GM13976 (cell line): Measurements from ENCODE around the gene ALG5.
A peak's percentile ranks its signal among the peaks of the same experiment; 100 is the strongest.

Experiments
- DNase-seq: peaks from one replicate; pipeline ENCODE4 v3.0.0; 2012; ENCODE audit warnings: low spot score
- in situ Hi-C: fragments of 300-500 bp; cut with MboI; formaldehyde crosslinking; loops from one replicate; pipeline ENCODE4 v1.12.0; 2022; ENCODE audit warnings: low sequenced_read_pairs, mixed read lengths, inconsistent platforms; ENCODE audit not compliant: unreplicated experiment
- TF ChIP-seq, protein P1 (sequence below): IDR thresholded peaks from 2 replicates; pipeline ENCODE4 v1.5.1; 2012; ENCODE audit warnings: borderline replicate concordance, mild to moderate bottlenecking; ENCODE audit not compliant: insufficient read depth; ENCODE audit errors: extremely low read depth, missing control alignments, control extremely low read depth

Gene ALG5

DNA sequence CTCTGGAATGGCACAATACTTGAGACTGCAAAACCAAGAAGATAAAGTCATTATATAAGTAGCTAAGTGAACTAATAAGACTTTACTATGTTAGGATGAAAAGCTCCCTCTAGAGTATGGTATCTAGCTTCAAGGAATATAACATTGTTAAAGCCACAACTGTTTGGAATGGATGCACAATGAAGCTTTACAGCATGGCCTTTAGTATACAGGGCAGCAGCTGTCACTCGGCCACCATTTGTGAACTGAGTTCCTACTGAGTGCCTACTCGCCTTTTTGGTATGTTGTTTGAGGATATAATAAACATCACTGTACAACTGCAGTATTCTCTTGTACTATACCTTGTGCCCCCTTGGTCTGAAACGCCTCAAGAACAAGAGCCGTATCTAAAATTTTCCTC, 6.8 kb downstream of the ALG5 start:
- TF ChIP-seq, protein P1, sequence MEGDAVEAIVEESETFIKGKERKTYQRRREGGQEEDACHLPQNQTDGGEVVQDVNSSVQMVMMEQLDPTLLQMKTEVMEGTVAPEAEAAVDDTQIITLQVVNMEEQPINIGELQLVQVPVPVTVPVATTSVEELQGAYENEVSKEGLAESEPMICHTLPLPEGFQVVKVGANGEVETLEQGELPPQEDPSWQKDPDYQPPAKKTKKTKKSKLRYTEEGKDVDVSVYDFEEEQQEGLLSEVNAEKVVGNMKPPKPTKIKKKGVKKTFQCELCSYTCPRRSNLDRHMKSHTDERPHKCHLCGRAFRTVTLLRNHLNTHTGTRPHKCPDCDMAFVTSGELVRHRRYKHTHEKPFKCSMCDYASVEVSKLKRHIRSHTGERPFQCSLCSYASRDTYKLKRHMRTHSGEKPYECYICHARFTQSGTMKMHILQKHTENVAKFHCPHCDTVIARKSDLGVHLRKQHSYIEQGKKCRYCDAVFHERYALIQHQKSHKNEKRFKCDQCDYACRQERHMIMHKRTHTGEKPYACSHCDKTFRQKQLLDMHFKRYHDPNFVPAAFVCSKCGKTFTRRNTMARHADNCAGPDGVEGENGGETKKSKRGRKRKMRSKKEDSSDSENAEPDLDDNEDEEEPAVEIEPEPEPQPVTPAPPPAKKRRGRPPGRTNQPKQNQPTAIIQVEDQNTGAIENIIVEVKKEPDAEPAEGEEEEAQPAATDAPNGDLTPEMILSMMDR = no peak
- in situ Hi-C loops = no loop called here
- DNase-seq = no peak

DNA sequence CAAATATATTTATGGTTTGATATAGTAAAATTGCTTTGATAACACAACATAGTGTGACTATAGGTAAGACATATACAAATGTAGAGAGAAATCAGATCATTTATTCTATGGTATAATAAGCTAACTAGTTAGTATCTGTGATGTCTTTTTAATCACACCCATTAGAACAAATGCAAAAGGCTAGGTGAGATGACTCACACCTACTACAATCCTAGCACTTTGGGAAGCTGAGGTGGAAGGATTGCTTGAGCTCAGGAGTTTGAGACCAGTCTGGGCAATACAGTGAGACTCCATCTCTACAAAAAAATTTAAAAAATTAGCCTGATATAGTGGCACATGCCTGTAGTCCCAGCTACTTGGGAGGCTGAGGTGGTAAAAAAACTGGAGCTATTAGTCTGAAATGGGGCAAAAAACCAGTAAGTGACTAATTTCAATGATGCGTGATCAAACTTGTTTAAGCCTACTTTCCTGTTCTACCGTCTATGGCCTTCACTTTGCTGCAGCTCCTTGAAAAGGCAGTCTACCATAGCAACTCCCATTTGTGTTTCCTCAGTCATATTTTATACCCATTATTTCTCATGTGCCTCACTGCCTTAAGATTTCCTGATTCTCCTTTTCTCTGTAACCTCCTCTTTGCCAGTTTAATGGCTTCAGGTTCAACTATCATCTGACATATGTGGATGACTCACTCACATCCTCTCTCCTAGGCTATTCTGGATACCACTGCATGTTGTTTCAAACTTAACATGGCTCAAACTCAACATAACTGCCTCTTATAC, 12.5 kb downstream of the ALG5 start:
- in situ Hi-C loops = loop anchor here (10.0 kb wide), 1 partner anchor 132 kb away; no protein-coding TSS in a partner anchor
- TF ChIP-seq, protein P1 = no peak
- no peak for DNase-seq

DNA sequence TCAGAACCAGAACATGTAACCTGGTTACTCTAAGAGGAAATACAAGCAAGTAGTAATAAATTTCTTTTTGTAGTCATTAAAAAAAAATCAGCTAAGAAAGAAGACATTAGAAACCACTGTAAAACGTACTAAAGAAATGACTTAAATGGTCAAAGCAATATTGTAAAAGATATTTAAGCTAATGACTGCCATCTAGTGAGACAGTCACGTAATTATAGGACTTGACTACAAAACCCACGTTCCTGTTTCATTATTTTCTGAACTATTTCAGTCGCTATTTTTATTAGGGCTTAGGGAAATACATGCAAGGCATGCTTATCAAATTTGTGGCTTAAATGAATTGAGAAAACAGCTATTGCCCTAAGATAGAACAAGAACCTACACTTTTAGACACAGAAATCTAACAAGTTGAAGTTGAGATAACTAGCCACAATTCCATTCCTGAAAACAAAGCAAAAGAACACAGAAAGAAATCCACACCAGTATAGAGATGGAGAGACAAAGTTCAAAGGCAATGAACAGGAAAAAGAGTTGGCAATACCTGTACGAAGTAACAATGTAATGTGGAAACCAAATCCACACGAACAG, 17.9 kb downstream of the ALG5 start:
- in situ Hi-C loops = loop anchor here (10.0 kb wide), 1 partner anchor 126 kb away; no protein-coding TSS in a partner anchor
- TF ChIP-seq, protein P1 = peak; percentile 37
- DNase-seq = peak; percentile 47

DNA sequence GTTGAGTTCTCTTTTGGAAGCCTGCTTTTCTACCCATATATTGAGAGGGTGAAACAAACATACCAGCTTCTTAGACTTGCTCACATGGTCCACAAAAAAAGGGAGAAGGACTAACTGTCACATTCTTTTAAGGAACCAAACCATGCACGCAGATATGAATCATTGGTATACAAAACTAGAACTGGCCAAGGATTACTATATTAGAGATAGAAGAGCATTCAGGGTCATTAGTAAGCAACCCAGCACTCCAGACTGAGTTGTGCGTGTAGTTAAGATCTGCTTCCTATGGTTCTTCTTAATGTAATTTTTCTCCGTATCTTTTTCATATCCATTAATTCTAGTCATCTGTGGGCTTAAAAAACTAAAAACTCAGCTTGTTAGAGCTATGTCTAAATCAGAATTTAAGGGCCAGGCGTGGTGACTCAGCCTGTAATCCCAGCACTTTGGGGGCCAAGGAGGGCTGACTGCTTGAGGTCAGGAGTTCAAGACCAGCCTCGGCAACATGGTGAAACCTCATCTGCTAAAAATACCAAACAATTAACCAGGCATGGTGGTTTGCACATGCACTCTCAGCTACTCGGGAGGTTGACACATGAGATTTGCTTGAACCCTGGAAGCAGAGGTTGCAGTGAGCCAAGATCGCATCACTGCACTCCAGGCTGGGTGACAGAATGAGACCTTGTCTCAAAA, 19.6 kb downstream of the ALG5 start:
- TF ChIP-seq, protein P1 = no peak
- in situ Hi-C loops = loop anchor here (10.0 kb wide), 1 partner anchor 125 kb away; no protein-coding TSS in a partner anchor
- no peak for DNase-seq

DNA sequence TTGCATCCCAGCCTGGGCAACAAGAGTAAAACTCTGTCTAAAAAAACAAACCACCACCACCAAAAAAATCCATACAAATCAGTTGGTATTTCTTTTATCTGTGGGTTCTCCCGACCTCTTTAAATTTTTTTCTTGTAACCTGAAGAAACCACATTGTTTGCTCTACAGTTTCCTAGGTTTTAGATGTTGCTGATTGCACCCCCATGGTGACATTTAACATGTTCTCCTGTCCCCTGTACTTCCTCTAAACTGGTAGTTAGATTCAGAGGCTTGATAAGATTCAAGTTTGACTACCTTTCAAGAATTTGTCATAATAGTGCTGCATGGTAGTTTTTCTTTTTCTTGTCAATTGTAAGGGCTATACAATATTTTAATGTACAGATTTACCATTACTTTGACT, 24.0 kb downstream of the ALG5 start:
- in situ Hi-C loops = no loop called here
- DNase-seq = no peak
- TF ChIP-seq, protein P1 = no peak

DNA sequence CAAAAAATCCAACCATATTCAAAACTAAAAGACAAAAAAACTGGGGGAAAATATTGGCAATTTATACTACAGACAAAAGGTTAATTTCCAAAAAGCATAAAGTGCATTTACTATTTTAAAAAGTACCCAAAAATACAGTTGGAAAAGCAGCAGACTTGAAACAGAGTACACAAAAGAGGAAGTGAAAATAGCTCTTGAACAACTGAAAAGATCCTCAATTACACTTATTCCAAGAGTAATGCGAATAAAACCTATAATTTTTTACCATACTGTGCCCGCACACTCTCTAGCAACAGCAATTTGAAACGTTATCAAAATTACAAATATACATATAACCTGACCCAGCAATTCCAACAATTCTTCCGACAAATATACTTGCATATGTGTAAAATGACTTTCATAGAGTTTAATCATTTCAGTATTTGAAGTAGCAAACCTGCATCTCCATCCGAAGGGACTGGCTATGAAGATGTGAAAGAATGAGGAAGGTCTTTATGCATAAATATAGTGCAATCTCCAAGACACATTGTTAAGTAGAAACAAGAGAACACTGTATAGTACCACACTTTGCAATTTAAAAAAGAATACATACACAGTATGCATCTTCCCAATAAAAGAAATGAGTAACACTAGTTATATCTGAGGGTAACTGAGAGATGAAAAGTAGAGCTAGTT, 25.4 kb downstream of the ALG5 start:
- in situ Hi-C loops = no loop called here
- TF ChIP-seq, protein P1 = no peak
- peak; percentile 40 for DNase-seq
